Suprapubic skin (tissue), 3 donors: ENCODE results near the gene SIGLEC5.

Experiments used
- POLR2AphosphoS5 ChIP-seq, 3 donors: sonication (generic); formaldehyde crosslinking; IDR thresholded peaks; one replicate each; pipeline ENCODE4 v1.6.1; 2017; ENCODE audit warnings: antibody characterized with exemption in 3 of 3
- TF ChIP-seq, protein P1 (sequence below), 2 donors: fragments of 200-600 bp in 1 of 2; fragments of 450-650 bp in 1 of 2; sonication (generic) in 1 of 2; IDR thresholded peaks; one replicate each; pipeline ENCODE4 v1.5.1; 2016 to 2019; ENCODE audit warnings: antibody characterized with exemption in 2 of 2, mild to moderate bottlenecking in 1 of 2, moderate library complexity in 1 of 2

DNA sequence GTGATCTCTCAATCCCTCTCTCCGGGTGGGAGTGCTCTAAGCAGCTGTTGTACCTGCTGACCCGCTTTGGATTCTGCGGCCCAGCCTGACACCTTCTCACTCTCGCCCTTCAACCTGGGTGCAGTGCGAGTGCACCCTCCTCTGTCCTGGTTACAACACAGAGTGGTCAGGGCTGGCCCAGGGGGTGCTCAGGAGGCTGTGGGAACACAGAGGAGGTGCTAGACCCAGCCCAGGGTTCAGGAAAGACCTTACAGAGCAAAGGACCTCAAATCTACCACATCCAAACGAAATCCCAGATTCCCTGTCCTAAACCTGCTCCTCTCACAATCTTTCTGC, 35.5 kb downstream of the SIGLEC5 start:
- TF ChIP-seq, protein P1, sequence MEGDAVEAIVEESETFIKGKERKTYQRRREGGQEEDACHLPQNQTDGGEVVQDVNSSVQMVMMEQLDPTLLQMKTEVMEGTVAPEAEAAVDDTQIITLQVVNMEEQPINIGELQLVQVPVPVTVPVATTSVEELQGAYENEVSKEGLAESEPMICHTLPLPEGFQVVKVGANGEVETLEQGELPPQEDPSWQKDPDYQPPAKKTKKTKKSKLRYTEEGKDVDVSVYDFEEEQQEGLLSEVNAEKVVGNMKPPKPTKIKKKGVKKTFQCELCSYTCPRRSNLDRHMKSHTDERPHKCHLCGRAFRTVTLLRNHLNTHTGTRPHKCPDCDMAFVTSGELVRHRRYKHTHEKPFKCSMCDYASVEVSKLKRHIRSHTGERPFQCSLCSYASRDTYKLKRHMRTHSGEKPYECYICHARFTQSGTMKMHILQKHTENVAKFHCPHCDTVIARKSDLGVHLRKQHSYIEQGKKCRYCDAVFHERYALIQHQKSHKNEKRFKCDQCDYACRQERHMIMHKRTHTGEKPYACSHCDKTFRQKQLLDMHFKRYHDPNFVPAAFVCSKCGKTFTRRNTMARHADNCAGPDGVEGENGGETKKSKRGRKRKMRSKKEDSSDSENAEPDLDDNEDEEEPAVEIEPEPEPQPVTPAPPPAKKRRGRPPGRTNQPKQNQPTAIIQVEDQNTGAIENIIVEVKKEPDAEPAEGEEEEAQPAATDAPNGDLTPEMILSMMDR (IDR thresholded peaks at IDR 0.05), result no peak
- no peak for TF ChIP-seq POLR2AphosphoS5 (IDR thresholded peaks at IDR 0.05)
